ENCODE results near the gene SDC3.
"Not testable (repeated sequence)": the region's sequence is repeated elsewhere in the genome, so short reads cannot be mapped to it uniquely, and the experiment has no call there.

The SDC3 gene, protein sequence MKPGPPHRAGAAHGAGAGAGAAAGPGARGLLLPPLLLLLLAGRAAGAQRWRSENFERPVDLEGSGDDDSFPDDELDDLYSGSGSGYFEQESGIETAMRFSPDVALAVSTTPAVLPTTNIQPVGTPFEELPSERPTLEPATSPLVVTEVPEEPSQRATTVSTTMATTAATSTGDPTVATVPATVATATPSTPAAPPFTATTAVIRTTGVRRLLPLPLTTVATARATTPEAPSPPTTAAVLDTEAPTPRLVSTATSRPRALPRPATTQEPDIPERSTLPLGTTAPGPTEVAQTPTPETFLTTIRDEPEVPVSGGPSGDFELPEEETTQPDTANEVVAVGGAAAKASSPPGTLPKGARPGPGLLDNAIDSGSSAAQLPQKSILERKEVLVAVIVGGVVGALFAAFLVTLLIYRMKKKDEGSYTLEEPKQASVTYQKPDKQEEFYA

DNA sequence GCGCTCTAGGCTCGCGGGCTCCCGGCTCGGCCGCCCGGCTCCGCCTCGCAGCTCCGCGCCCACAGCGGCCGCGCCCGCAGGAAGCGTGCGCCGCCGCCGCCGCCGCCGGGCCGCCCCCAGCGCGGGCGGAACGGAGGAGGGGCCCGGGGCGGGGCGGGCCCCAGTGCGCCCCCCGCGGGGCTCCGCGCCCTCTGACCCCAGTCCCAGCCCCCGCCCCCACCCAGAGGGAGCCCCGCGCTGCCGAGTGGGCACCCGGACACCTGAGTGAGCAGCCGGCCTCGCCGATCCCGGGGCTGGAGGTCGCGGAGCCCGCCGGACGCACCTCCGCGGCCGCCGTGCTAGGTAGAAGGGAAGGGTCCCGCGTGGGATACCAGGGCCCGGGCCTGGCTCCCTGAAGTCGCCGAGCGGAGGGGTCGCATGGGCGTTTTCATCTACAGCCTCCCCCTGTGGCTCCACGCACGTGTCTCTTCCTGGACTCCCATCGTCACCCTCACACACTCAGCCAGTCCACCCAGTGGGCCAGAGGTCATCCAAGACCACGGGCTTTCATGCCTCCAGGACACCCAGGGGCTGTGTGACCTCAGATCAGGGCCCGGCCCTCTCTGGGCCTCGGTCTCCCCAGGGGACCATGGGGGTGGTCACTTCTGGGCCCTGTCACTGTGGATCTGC lies at the start of gene SDC3:
Gene SDC3, minus strand, starts transcription at position 63 of the 669 bp plus-strand sequence. CDS start 172 bp downstream, outside the sequence.
- peak; percentile 89 for DNase-seq (ENCODE audit: low spot score)

- no peak for DNase-seq (ENCODE audit: low spot score)
These were observed 49.1 kb upstream of the SDC3 start for GRCh38 chr1:30957560-30958222.

DNA sequence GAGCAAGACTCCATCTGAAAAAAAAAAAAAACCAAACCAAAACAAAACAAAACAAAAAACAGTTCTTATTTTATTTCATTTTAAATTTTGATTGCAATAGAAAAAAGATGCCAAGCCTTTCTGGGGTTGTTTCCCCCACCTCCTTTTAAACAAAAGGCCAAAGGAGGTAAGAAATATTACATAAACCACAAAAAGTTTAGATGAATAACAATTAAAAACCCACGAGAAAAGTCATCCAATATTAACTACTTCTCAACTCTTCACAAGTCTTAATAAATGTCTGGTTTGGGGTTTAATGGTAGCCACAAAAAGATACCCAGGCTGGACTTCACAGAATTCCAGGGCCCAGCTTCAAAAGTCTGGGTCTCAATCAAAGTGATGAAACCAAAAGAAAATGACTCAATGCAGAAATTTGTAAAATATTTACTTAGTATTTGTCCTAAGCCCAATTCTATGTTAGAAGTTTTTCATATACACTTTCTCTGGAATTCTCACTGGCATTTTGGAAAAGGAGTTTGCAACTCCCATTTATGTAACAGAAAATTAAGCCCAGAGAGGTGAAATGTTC lies 47.0 kb upstream of the SDC3 start:
- peak; percentile 74 for DNase-seq (ENCODE audit: low spot score)

DNA sequence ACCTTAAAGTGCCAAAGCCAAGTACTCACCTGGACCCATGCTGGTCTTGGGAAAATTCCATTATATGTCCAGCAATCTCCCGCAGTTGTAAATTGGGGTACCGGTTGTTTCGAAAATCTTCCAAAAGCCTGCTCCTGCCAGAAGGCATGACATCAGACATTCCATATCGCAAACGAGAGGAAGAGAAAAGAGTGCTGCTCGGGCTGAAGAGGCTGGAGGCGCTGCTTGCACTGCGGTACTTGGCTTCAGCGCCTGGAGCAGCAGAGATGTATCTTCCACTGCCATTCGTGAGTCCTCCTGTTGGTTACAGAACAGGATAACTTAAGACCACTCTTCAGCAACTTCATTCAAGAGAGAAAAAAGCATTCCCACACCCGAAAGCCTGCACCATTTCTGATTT lies 45.1 kb upstream of the SDC3 start:
- no peak for DNase-seq (ENCODE audit: low spot score)

GRCh38 chr1:30952098-30952497 lies 43.5 kb upstream of the SDC3 start:
- DNase-seq (ENCODE audit: low spot score), result no peak

DNA sequence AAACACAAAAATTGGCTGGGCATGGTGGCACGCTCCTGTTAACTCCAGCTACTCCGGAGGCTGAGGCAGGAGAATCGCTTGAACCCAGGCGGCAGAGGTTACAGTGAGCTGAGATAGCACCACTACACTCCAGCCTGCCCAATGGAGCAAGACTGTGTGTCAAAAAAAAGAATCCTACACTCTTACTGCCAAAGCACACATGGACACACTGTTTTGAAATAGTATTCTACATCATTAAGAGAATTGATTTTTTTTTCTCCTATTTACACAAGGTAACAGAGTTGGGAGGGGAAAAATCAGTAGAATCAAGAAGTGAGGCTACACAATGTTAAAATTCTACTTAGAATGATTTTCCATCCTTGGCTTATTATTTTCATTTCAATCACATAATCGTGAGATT lies 42.1 kb upstream of the SDC3 start:
- DNase-seq (ENCODE audit: low spot score), result no peak

DNA sequence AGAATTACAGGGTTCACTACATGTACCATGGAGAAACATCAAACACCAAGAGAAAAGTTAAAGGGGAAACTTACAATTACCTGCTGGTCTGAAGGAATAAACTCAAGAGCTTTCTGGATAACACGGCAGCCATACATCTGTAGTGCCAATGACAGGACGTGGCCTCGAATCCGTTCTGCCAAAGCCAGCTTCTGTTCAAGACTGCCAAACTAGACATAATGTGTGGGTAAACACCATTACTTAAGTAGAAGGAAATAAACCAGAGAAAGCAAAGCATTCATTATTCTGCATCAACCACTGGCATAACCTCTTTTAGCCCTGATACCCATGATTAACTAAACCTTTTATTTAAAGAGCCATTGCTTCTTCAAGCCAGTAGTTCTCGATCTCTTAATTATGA lies 41.5 kb upstream of the SDC3 start:
- no peak for DNase-seq (ENCODE audit: low spot score)

GRCh38 chr1:30949487-30949838 lies 40.9 kb upstream of the SDC3 start:
- not testable (repeated sequence) for DNase-seq (ENCODE audit: low spot score)

GRCh38 chr1:30948813-30949486 lies 40.4 kb upstream of the SDC3 start:
- peak; percentile 39 for DNase-seq (ENCODE audit: low spot score)

DNA sequence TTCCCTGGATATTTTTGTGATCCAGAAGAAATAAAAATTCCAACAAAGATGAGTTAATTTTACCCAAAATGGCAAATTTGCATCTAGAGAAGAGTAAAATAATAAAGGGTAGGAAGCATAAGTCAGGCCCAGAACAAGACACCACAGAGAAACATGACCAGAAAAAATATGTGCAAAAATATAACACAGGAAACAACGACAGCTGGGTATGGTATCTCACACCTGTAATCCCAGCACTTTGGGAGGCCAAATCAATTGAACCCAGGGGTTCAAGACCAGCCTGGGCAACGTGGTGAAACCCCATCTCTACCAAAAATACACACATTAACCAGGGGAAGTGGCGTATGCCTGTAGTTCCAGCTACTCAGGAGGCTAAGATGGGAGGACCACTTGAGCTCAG lies 39.7 kb upstream of the SDC3 start:
- DNase-seq (ENCODE audit: low spot score), result no peak

DNA sequence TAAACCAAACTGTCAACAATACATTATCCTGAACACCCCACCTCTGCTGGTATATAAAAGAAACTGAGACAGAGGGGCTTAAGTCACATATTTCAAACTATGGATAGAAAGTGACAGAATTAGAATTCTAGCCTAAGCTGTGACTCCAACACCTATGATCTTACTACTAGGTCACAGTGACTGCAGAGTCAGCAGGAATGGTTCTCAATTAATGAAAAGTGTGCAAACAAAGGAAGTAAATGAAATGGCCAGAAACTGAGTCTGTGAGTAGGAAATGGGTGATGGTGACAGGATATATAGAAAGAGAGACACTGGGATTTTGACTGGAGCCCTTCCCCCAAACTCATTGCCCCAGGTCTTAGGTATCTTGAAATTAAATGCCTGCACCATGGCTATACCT lies 38.7 kb upstream of the SDC3 start:
- no peak for DNase-seq (ENCODE audit: low spot score)

DNA sequence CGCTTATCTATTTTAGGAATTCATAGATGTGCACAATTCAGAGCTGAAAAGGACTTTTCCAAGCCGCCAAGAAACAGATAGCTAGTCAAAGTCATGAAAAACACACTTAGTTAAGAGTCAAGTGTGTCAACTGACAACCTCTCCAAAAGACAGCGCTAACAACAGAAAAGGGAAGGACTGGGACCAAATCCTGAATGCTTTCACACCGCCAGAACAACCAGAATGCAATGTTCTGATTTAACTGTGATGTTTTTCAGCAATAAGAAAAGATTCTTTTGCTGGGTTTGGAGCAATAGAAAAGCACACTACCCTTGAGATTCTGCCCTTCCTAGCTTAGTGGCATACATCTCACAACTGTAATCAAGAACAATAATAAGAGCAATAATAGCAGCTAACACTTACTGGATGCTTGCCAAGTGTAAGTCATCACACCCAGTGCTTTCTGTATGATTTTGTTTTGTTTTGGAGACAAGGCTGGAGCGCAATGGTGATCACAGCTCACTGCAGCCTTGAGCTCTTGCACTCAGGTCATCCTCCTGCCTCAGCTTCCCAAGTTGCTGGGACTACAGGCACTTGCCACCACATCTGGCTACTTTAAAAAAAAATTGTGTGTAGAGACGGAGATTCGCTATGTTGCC lies 33.9 kb upstream of the SDC3 start:
- no peak for DNase-seq (ENCODE audit: low spot score)

DNA sequence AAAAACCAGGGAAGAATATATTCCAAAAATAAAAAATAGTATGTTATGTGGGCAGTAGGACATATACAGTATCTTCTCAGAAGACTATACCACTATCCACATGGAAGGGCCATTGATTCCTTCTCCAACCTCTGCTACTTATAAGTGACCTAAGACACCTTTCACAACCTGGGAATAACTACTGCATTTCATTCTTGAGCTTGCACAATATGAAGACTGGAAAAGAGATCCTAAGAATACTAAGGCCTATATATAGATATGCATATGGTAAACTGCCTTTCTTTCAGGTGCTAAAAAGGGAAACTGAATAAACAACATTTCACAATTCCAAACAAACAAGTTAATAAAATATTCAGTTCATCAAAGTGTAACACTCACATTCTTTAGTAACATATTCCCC lies 32.0 kb upstream of the SDC3 start:
- no peak for DNase-seq (ENCODE audit: low spot score)

- DNase-seq (ENCODE audit: low spot score), result no peak
These were observed 28.1 kb upstream of the SDC3 start for GRCh38 chr1:30936541-30937171.

DNA sequence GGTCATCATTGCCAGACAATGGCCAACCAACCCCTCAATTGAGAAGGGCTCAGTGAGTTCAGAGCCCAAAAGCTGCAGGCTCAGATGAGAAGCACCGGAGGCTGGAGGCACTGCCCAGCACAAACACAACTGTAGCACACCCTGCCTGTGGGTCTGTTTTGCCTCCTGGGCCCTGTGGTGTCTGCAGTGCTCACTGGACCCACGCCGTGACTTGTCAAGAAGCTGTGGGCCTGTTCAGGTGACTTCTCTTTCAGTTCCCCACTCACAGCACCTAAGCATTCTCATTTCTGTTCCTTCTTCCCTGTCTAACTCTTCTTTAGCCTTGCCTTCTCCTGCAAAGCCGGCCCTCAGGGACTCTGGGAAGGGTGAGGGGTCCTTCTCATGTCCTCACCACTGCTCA lies 27.2 kb upstream of the SDC3 start:
- DNase-seq (ENCODE audit: low spot score), result not testable (repeated sequence)

DNA sequence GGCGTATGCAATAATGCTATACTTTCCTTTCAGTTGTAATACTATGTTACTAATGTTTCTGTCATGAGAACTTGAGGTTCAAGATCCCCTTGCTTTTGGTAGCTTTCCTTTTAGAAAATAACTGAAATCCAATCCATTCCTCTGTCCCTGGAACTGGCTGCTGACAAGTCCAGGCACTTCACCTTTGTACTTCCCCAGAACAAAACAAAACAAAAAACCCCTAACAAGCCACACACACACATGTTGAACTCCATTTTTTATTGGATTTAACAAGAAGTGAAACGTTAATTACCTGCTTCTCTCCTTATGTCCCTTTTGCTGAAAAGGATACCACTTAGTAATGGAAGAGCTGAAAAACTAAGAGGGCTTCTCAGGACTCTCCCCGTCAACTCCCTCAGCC lies 26.1 kb upstream of the SDC3 start:
- no peak for DNase-seq (ENCODE audit: low spot score)

- DNase-seq (ENCODE audit: low spot score), result peak; percentile 85
These were observed 25.3 kb upstream of the SDC3 start for GRCh38 chr1:30933874-30934252.

DNA sequence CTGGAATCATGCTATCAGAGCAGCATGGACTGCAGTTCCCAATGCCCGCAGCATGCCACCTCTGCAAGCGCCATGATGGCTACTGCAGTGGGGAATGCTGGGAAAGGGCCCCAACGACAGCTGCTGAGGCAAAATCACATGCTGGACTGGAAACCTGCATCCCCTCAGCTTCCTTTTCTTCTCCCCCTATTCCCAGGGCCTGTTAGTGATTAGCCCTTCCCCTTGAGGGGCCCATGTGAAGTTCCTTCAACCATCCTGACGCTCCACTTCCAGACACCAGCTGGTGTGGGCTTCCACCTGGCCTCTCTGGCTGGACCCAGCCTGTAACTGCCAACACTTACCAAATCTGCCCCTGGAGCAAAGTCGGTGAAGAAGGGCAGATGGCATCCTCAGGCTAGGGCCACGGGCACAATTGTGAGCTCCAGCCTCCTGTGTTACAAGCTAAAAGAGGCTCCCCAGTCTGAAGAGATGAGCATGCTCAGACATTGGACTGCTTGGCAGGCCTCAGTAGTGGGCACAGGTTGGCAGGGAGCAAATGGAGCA lies 22.1 kb upstream of the SDC3 start:
- no peak for DNase-seq (ENCODE audit: low spot score)

GRCh38 chr1:30929944-30930525 lies 21.5 kb upstream of the SDC3 start:
- DNase-seq (ENCODE audit: low spot score), result no peak

GRCh38 chr1:30929135-30929889 lies 20.8 kb upstream of the SDC3 start:
- DNase-seq (ENCODE audit: low spot score), result peak; percentile 78

Data from AG20443 (cell line).